HG03469 (cell line): ENCODE data around the gene ALPP.
"Not testable (repeated sequence)": the region's sequence is repeated elsewhere in the genome, so short reads cannot be mapped to it uniquely, and the experiment has no call there.

ENCODE experiments used
- ATAC-seq: cut with Tn5 transposase; IDR thresholded peaks from one replicate; pipeline ENCODE4 v1.9.1; 2021; ENCODE audit warnings: mild to moderate bottlenecking, moderate library complexity, moderate number of reproducible peaks; ENCODE audit not compliant: unreplicated experiment

Gene ALPP

GRCh38 chr2:232400256-232401015 is 21.9 kb downstream of the ALPP start:
- no peak for ATAC-seq

- ATAC-seq: no peak
These were observed 24.0 kb downstream of the ALPP start for GRCh38 chr2:232402518-232402917.

- no peak for ATAC-seq
These were observed 27.5 kb downstream of the ALPP start for GRCh38 chr2:232405943-232406510.

- no peak for ATAC-seq
These were observed 28.2 kb downstream of the ALPP start, which contains the start of gene ALPG for GRCh38 chr2:232406556-232407310. Gene ALPG, plus strand, starts transcription at chr2:232406844. Its CDS starts 51 bp downstream, at chr2:232406895.

DNA sequence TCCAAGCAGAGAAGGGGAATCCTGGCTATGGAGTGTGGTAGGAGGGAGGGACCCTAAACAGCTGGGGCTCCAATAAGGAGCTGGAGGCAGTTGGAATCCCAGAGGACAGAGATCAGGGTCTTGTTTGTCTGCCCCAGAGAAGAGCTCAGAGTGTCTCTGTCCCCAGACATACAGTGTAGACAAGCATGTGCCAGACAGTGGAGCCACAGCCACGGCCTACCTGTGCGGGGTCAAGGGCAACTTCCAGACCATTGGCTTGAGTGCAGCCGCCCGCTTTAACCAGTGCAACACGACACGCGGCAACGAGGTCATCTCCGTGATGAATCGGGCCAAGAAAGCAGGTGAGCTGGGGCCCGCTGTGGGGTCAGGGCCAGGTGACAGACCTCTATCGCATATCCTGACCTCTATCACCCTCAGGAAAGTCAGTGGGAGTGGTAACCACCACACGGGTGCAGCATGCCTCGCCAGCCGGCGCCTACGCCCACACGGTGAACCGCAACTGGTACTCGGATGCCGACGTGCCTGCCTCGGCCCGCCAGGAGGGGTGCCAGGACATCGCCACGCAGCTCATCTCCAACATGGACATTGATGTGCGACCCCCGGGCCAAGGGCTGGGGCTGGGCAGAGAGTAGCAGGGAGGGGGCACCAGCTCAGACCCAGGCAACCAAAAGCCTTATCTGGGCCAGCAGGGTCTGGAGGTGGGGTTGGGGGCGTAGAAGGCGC is 29.0 kb downstream of the ALPP start:
- not testable (repeated sequence) for ATAC-seq

DNA sequence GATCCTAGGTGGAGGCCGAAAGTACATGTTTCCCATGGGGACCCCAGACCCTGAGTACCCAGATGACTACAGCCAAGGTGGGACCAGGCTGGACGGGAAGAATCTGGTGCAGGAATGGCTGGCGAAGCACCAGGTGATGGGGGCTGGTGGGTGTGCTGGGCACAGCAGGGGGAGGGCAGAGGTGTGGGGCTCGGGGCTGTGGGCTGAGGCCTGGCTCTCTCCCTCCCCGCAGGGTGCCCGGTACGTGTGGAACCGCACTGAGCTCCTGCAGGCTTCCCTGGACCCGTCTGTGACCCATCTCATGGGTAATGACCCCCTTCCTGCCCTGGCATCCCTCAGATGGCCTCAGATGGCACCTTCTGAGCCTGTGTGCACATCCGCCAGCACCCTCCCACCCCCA is 29.7 kb downstream of the ALPP start:
- not testable (repeated sequence) for ATAC-seq

- ATAC-seq: not testable (repeated sequence)
These were observed 31.1 kb downstream of the ALPP start for GRCh38 chr2:232409617-232410016.

- no peak for ATAC-seq
These were observed 31.8 kb downstream of the ALPP start for GRCh38 chr2:232410238-232410900.

GRCh38 chr2:232411901-232412629 is 33.5 kb downstream of the ALPP start:
- no peak for ATAC-seq

GRCh38 chr2:232412986-232413385 is 34.4 kb downstream of the ALPP start:
- no peak for ATAC-seq

DNA sequence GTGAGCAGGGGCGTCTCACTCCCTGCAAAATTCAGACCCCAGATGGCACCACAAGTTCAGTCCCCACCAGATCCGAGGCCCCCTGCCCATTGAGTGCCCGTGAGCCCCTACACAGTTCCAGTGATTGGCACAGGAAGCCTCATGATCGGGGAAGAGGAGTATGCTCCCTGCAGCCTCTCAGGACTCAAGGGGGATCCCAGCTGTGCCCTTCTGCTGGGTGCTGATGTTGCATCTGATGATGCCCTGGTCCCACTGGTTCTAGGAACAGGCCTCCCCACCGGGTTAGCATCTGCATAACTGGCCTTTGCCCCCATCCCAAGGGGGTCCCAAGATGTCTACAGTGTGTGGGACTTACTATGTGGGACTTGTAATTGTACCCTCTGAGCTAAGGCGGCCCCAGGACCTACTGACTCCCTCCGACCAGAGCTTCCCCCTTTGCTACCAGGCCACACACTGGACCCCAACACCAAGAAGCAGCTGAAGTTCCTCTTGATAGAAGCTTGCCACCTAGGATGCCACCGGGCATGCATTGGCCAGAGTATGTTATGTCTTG is 36.7 kb downstream of the ALPP start:
- no peak for ATAC-seq

- ATAC-seq: no peak
These were observed 37.4 kb downstream of the ALPP start for GRCh38 chr2:232415736-232416520.

GRCh38 chr2:232416521-232417470 is 38.2 kb downstream of the ALPP start:
- ATAC-seq: no peak

- ATAC-seq: no peak
These were observed 38.9 kb downstream of the ALPP start for GRCh38 chr2:232417489-232417888.

DNA sequence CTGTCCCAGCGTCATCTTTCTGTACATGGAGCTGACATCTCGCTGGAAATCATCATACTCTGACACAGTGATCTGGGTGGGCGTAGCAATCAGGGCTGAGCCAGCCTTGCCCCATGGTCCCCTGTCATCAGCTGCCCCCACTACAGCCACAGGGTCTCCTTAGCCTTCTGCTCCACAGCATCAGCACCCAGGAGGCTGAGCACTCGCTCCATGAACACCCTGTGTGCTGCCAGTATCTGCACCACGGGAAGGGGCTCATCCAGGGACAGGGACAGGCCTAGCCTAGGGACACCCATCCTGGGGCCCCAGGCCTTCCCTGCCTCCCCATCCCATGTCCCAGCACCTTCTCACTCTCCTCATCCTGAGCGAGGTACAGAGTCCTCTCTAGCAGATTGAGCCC is 39.5 kb downstream of the ALPP start:
- ATAC-seq: no peak

DNA sequence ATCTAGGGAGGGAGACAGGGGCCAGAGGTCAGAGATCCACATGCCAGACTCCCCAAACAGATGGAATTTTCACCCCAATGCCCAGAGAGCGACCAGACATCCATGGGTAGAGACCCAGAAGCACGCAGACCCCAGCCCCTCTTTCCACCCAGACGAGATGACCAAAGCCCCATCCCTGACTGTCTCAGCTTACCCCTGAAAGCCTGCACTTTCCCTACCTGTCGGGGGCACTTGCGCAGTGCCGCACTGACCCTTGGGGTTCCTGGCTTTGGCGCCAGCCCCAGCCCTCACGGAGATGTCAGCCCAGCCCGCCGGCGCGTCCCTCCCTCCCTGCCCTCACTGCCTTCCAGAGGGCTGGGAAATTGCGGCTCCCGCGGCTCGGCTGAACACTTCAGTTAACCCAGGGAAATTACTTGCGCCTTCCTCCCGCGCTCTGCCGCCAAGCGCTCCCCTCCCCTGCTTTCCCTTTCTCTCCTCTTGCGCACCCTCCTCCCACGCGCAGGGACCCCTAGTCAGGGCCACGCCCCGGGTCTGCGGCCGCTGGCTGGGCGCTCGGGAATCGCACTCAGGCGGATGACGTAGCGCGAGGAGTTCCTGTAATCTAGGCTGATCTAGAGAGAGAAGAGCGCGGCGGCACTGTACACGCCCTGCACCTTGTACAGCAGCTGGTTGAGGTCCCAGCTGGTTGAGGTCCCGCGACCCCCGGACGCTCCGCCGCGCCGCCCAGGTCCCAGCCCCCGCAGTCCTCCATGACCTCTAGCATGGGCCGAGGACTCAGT is 40.1 kb downstream of the ALPP start:
- ATAC-seq: no peak
